ENCODE data around the gene ARL3. TPM values are rescaled to one million over a fixed set of nuclear protein-coding genes. Genes with fewer than 3 reads are reported as not detected.
A peak's percentile ranks its signal among the peaks of the same experiment; 100 is the strongest.
"Not testable (repeated sequence)": the region's sequence is repeated elsewhere in the genome, so short reads cannot be mapped to it uniquely, and the experiment has no call there.

The ARL3 gene
- total and polyA plus RNA-seq, 7 donors: 4.6 to 12.0 (median 8.3) TPM

DNA sequence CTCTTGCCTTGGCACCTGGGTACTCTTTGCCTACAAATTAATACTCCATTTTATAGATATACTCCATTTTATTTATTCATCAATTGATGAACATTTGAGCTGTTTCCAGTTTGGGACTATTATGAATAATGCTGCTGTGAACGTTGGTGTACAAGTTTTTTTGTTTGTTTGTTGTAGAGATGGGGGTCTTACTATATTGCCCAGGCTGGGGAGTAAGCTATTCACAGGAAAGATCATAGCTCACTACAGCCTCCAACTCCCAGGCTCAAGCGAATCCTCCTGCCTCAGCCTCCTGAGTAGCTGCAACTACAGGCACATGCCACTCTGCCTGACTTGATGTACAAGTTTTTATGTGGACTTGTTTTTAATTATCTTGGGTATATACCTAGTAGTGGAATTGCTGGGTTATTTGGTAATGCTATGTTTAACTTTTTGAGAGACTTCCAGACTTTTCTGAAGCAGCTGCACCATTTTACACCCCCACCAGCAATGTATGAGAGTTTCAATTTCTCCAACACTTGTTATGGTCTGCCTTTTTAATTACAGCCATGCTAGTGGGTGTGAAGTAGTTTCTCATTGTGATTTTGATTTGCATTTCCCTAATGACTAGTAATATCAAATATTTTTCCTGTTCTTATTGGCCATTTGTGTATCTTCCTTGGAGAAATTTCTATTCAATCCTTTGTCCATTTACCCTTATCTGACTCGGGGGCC is 45.5 kb upstream of the ARL3 start:
- intact Hi-C loops (cut with DNase I): loop anchor here (2.0 kb wide), 1 partner anchor 15 kb away; no protein-coding TSS in a partner anchor
- TF ChIP-seq POLR2AphosphoS5 (IDR thresholded peaks at IDR 0.05): no peak
- TF ChIP-seq, protein P1, sequence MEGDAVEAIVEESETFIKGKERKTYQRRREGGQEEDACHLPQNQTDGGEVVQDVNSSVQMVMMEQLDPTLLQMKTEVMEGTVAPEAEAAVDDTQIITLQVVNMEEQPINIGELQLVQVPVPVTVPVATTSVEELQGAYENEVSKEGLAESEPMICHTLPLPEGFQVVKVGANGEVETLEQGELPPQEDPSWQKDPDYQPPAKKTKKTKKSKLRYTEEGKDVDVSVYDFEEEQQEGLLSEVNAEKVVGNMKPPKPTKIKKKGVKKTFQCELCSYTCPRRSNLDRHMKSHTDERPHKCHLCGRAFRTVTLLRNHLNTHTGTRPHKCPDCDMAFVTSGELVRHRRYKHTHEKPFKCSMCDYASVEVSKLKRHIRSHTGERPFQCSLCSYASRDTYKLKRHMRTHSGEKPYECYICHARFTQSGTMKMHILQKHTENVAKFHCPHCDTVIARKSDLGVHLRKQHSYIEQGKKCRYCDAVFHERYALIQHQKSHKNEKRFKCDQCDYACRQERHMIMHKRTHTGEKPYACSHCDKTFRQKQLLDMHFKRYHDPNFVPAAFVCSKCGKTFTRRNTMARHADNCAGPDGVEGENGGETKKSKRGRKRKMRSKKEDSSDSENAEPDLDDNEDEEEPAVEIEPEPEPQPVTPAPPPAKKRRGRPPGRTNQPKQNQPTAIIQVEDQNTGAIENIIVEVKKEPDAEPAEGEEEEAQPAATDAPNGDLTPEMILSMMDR (IDR thresholded peaks at IDR 0.05): no peak
- no peak for TF ChIP-seq EP300 (IDR thresholded peaks at IDR 0.05)
- TF ChIP-seq POLR2A (IDR thresholded peaks at IDR 0.05): no peak
- WGBS, 2 donors: 92 to 96% methylated on average over 3 of the region's 3 CpGs
- Histone ChIP-seq H3K4me3 (no peak overlapping the region), H3K27me3 (no peaks in the 10 kb centered on the region), H3K36me3 (no peaks in the 10 kb centered on the region), H3K4me1 (peaks cover 0 to 48% (median 25%) of the 10 kb centered on the region in 4 donors), H3K9me3 (no peaks in the 10 kb centered on the region), H3K27ac (peak overlapping the region; percentile 71 to 87 (median 79))
- DNase-seq: no peak

DNA sequence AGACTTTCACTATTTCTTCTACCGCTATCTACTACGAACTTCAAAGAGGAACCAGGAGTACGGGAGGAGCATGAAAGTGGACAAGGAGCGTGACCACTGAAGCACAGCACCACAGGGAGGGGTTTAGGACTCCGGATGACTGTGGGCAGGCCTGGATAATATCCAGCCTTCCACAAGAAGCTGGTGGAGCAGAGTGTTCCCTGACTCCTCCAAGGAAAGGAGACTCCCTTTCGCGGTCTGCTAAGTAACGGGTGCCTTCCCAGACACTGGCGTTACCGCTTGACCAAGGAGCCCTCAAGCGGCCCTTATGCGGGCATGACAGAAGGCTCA is 44.7 kb upstream of the ARL3 start:
- H3K9me3 ChIP-seq; H3K27me3 ChIP-seq; intact Hi-C loops (cut with DNase I); H3K36me3 ChIP-seq: not testable (repeated sequence)
- Histone ChIP-seq H3K4me1 (peaks cover 0 to 49% (median 24%) of the 10 kb centered on the region in 4 donors), H3K27ac (peak overlapping the region; percentile 71 to 87 (median 79)), H3K4me3 (peak overlapping the region in 3 of 4 donors; percentile 12 to 35 (median 20))
- WGBS, 2 donors: 73 to 81% methylated on average over 7 of the region's 12 CpGs
- DNase-seq: peak; percentile 91
- TF ChIP-seq POLR2A (IDR thresholded peaks at IDR 0.05): peak in 1 of 2 donors; percentile 34
- TF ChIP-seq EP300 (IDR thresholded peaks at IDR 0.05): peak in 2 of 4 donors; percentile 67 to 73
- TF ChIP-seq POLR2AphosphoS5 (IDR thresholded peaks at IDR 0.05): peak; percentile 61 to 84 (median 81)

DNA sequence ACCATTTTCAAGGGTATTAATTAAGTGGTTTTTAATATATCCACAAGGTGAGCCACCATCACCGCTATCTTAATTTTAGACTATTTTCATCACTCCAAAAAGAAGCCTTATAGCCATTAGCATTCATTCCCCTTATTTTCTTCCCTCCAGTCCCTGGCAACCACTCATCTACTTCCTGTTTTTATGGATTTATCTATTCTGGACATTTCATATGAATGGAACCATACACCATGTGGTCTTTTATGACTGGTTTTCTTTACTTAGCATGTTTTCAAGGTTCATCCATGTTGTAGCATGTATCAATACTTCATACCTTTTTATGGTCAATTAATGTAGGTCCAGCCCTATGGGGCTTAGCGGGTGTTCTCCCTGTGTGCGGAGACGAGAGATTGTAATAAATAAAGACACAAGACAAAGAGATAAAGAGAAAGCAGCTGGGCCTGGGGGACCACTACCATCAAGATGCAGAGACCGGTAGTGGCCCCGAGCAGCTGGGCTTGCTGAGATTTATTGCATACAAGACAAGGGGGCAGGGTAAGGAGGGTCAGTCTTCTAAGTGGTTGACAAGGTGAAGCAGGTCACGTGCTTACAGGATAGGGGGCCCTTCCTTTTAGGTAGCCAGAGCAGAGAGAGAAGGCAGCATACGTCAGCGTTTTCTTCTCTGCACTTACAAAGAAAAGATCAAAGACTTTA is 44.2 kb upstream of the ARL3 start:
- 81 to 94% methylated on average over 9 of the region's 9 CpGs for WGBS, 2 donors
- Histone ChIP-seq H3K9me3 (no peaks in the 10 kb centered on the region), H3K27me3 (no peaks in the 10 kb centered on the region), H3K4me3 (peak overlapping the region in 3 of 4 donors; percentile 12 to 35 (median 20)), H3K4me1 (peaks cover 0 to 49% (median 26%) of the 10 kb centered on the region in 4 donors), H3K27ac (peak overlapping the region; percentile 71 to 87 (median 79)), H3K36me3 (no peaks in the 10 kb centered on the region)
- intact Hi-C loops (cut with DNase I): no loop called here
- no peak for DNase-seq
- TF ChIP-seq POLR2AphosphoS5 (IDR thresholded peaks at IDR 0.05) (no peak), EP300 (IDR thresholded peaks at IDR 0.05) (no peak), POLR2A (IDR thresholded peaks at IDR 0.05) (no peak)
- TF ChIP-seq, protein P1 (IDR thresholded peaks at IDR 0.05): no peak

DNA sequence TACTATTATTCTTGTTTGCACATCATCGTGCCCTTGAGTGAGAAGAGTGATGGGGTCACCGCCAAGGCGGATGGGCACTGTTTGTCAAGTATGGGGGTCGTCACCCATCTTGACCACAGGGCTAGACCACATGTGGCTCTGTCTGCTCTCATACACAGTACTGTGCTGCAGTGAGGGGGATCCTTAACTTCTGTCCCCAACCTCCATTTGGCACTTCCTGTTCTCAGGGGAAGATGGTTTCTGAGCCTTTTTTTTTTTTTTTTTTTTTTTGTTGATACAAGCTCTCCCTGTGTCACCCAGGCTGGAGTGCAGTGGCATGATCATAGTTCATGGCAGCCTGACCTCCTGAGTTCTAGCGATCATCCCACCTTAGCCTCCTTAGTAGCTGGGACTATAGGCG is 43.1 kb upstream of the ARL3 start:
- WGBS, 2 donors: 95 to 97% methylated on average over 6 of the region's 6 CpGs

More for the DNA sequence above, 43.1 kb upstream of the ARL3 start:
- intact Hi-C loops (cut with DNase I): no loop called here
- Histone ChIP-seq H3K4me1 (peaks cover 0 to 56% (median 36%) of the 10 kb centered on the region in 4 donors), H3K4me3 (no peak overlapping the region), H3K27ac (peak overlapping the region in 3 of 4 donors; percentile 73 to 87 (median 85)), H3K36me3 (no peaks in the 10 kb centered on the region), H3K27me3 (no peaks in the 10 kb centered on the region), H3K9me3 (no peaks in the 10 kb centered on the region)
- TF ChIP-seq, protein P1 (IDR thresholded peaks at IDR 0.05): no peak
- TF ChIP-seq POLR2A (IDR thresholded peaks at IDR 0.05): no peak
- no peak for TF ChIP-seq POLR2AphosphoS5 (IDR thresholded peaks at IDR 0.05)
- no peak for TF ChIP-seq EP300 (IDR thresholded peaks at IDR 0.05)
- DNase-seq: no peak

Measured in sigmoid colon (tissue), 7 donors.